H1 (cell line): ENCODE measurements around the gene GATA5.

Experiments used
- CHD2 ChIP-seq: IDR thresholded peaks from 2 replicates; pipeline ENCODE4 v1.6.1; 2012; ENCODE audit warnings: low read length, improper control_type of control experiment
- CREB1 ChIP-seq: IDR thresholded peaks from 2 replicates; pipeline ENCODE4 v1.6.1; 2012; ENCODE audit warnings: inconsistent platforms
- EZH2 ChIP-seq: fragments of 200-600 bp; sonication (generic); IDR thresholded peaks from 2 replicates; pipeline ENCODE4 v1.7.1; 2012; ENCODE audit warnings: low read depth, mild to moderate bottlenecking, moderate library complexity, low read length, inconsistent platforms; ENCODE audit not compliant: severe bottlenecking
- GABPA ChIP-seq: IDR thresholded peaks from 2 replicates; pipeline ENCODE4 v1.6.1; 2011; ENCODE audit warnings: mild to moderate bottlenecking, low read length, moderate library complexity, borderline replicate concordance; ENCODE audit not compliant: insufficient read depth
- JUN ChIP-seq: IDR thresholded peaks from 2 replicates; pipeline ENCODE4 v1.6.1; 2011; ENCODE audit warnings: low read depth, mild to moderate bottlenecking, improper control_type of control experiment, low read length
- POLR2A ChIP-seq, 2 experiments: IDR thresholded peaks; 1 replicate in 1 of 2; 2 replicates in 1 of 2; pipeline ENCODE4 v1.6.1; 2011; ENCODE audit warnings: low read depth in 2 of 2, low read length in 2 of 2, mild to moderate bottlenecking in 2 of 2; ENCODE audit errors: control extremely low read depth in 1 of 2
- SAP30 ChIP-seq: fragments of 300-600 bp; sonication (generic); IDR thresholded peaks from 2 replicates; pipeline ENCODE4 v1.7.1; 2012; ENCODE audit warnings: low read length, moderate library complexity, mild to moderate bottlenecking, inconsistent platforms; ENCODE audit not compliant: insufficient read depth, insufficient replicate concordance
- TAF1 ChIP-seq: IDR thresholded peaks from 2 replicates; pipeline ENCODE4 v1.6.1; 2011; ENCODE audit warnings: mild to moderate bottlenecking, low read depth, low read length
- YY1 ChIP-seq: IDR thresholded peaks from 2 replicates; pipeline ENCODE4 v1.6.1; 2011; ENCODE audit warnings: low read depth, mild to moderate bottlenecking, low read length
- ZNF274 ChIP-seq: IDR thresholded peaks from 2 replicates; pipeline ENCODE4 v1.7.0; 2012; ENCODE audit warnings: low read length, borderline replicate concordance; ENCODE audit errors: extremely low read depth
- TF ChIP-seq, protein P1 (sequence below), 3 experiments: IDR thresholded peaks; 1 replicate in 2 of 3; 2 replicates in 1 of 3; pipeline versions ENCODE4 v1.5.1 to v1.6.1; 2011; ENCODE audit warnings: low read length in 3 of 3, mild to moderate bottlenecking in 3 of 3, inconsistent platforms in 2 of 3, low read depth in 1 of 3, moderate library complexity in 1 of 3; ENCODE audit not compliant: insufficient read depth in 1 of 3; ENCODE audit errors: control extremely low read depth in 1 of 3

DNA sequence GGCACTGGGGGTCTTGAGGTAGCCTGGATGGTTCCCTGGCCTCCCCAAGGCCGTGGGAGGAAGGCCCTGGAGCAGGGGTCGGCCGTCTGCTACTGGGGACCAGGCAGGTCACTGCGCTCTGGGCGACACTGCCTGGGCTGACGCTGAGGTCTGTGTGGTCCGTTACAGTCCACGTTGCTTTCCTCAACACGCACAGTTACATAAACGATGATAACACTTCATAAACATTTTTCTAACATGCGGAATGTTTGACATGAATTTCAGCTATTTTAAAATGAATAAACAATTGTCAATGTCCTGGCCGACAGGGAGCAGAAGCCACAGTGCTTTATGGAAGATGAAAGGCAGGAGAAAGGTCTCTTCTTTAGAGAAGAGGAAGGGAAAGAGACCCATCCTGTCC, 38.3 kb downstream of the GATA5 start:
- TF ChIP-seq, protein P1, sequence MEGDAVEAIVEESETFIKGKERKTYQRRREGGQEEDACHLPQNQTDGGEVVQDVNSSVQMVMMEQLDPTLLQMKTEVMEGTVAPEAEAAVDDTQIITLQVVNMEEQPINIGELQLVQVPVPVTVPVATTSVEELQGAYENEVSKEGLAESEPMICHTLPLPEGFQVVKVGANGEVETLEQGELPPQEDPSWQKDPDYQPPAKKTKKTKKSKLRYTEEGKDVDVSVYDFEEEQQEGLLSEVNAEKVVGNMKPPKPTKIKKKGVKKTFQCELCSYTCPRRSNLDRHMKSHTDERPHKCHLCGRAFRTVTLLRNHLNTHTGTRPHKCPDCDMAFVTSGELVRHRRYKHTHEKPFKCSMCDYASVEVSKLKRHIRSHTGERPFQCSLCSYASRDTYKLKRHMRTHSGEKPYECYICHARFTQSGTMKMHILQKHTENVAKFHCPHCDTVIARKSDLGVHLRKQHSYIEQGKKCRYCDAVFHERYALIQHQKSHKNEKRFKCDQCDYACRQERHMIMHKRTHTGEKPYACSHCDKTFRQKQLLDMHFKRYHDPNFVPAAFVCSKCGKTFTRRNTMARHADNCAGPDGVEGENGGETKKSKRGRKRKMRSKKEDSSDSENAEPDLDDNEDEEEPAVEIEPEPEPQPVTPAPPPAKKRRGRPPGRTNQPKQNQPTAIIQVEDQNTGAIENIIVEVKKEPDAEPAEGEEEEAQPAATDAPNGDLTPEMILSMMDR (IDR thresholded peaks at IDR 0.05; ENCODE audit: control extremely low read depth in 1 of 3, insufficient read depth in 1 of 3, low read depth in 1 of 3, low read length in 3 of 3), result no peak
- TF ChIP-seq YY1 (no peak), SAP30 (no peak), POLR2A (IDR thresholded peaks at IDR 0.05; ENCODE audit: control extremely low read depth in 1 of 2, low read depth in 2 of 2, low read length in 2 of 2) (no peak), CREB1 (no peak), ZNF274 (no peak), GABPA (no peak), EZH2 (no peak), CHD2 (no peak), JUN (no peak), TAF1 (no peak)
